ENCODE data around the gene KRT28.

Gene KRT28

DNA sequence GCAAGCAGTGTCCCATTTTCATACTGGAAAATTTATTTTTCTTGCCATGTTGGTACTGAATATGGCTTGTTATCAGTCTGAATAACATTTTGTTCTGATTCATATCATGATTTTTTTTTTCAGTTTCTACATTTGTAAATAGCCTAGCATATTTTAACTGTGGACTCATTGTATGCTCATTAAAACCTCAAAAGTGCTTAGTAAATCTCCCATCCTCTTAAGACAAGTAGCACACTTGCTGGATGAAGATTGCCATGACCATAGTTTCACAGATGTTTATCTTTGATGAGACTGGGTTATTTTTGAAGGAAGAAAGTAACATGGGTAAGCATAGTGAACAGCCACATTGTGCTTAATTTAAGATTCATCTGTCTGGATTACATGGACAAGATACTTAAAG is 21.8 kb upstream of the KRT28 start:
- Histone ChIP-seq H3K9ac (ENCODE audit: low read length) (no peak overlapping the region), H2AFZ (ENCODE audit: low read depth, low read length) (no peak overlapping the region), H3K27me3 (ENCODE audit: low read depth, low read length) (no peaks in the 10 kb centered on the region), H3K36me3 (replicated peaks; ENCODE audit: low read depth, low read length) (peaks cover 13% of the 10 kb centered on the region), H3K4me2 (ENCODE audit: low read length) (no peak overlapping the region), H4K20me1 (ENCODE audit: insufficient read depth, low read length) (no peaks in the 10 kb centered on the region), H3K9me3 (ENCODE audit: insufficient read depth, low read length) (no peaks in the 10 kb centered on the region), H3K4me3 (ENCODE audit: low read length) (no peak overlapping the region), H3K79me2 (ENCODE audit: low read length) (peaks cover 12% of the 10 kb centered on the region), H3K27ac (ENCODE audit: low read length) (no peak overlapping the region), H3K4me1 (ENCODE audit: low read length) (peaks cover 30% of the 10 kb centered on the region)
- no peak for TF ChIP-seq EZH2phosphoT487 (IDR thresholded peaks at IDR 0.05; ENCODE audit: low read depth)
- no peak for TF ChIP-seq CTCF (IDR thresholded peaks at IDR 0.05; ENCODE audit: low read depth, low read length)

- Histone ChIP-seq H3K27me3 (ENCODE audit: low read depth, low read length) (no peaks in the 10 kb centered on the region), H3K9me3 (ENCODE audit: insufficient read depth, low read length) (no peaks in the 10 kb centered on the region), H3K79me2 (ENCODE audit: low read length) (peaks cover 12% of the 10 kb centered on the region), H3K4me2 (ENCODE audit: low read length) (peak overlapping the region; percentile 91), H4K20me1 (ENCODE audit: insufficient read depth, low read length) (no peaks in the 10 kb centered on the region), H3K9ac (ENCODE audit: low read length) (no peak overlapping the region), H3K4me1 (ENCODE audit: low read length) (peaks cover 30% of the 10 kb centered on the region), H2AFZ (ENCODE audit: low read depth, low read length) (no peak overlapping the region), H3K4me3 (ENCODE audit: low read length) (peak overlapping the region; percentile 92), H3K27ac (ENCODE audit: low read length) (peak overlapping the region; percentile 69), H3K36me3 (replicated peaks; ENCODE audit: low read depth, low read length) (peaks cover 13% of the 10 kb centered on the region)
- TF ChIP-seq EZH2phosphoT487 (IDR thresholded peaks at IDR 0.05; ENCODE audit: low read depth) (no peak), CTCF (IDR thresholded peaks at IDR 0.05; ENCODE audit: low read depth, low read length) (no peak)
Measured at GRCh38 chr17:40820228-40820838, 20.6 kb upstream of the KRT28 start.

DNA sequence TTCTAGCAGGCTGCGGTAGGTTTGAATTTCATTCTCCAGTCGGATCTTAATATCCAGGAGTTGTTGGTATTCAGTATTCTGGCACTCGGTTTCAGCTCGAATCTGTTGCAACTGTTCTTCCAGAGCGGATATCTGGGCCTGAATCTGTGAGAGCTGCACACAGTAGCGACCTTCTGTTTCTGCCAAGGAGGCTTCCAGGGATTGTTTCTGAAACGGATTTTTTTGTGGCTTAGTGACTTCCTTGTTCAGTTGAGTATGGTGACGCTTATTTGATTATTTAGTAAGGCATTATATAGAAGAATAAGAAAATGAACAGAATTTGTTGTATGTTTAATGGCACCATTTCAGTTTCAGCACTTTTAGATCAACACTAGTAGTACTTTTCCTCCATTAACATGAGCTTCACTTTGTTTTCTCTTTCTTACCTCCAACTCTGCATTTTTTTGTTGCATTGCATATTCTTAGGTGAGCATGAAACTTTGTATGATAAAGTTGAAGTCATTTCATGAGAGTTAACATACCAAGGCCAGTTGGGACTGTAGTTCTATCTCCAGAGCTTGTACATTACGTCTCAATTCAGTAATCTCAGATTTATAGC is 19.9 kb upstream of the KRT28 start:
- Histone ChIP-seq H3K9ac (ENCODE audit: low read length) (peak overlapping the region; percentile 71), H3K27me3 (ENCODE audit: low read depth, low read length) (no peaks in the 10 kb centered on the region), H3K4me1 (ENCODE audit: low read length) (peaks cover 29% of the 10 kb centered on the region), H2AFZ (ENCODE audit: low read depth, low read length) (peak overlapping the region; percentile 92), H3K27ac (ENCODE audit: low read length) (peak overlapping the region; percentile 69), H3K9me3 (ENCODE audit: insufficient read depth, low read length) (no peaks in the 10 kb centered on the region), H3K4me2 (ENCODE audit: low read length) (peak overlapping the region; percentile 91), H4K20me1 (ENCODE audit: insufficient read depth, low read length) (no peaks in the 10 kb centered on the region), H3K36me3 (replicated peaks; ENCODE audit: low read depth, low read length) (peaks cover 13% of the 10 kb centered on the region), H3K4me3 (ENCODE audit: low read length) (peak overlapping the region; percentile 92), H3K79me2 (ENCODE audit: low read length) (peaks cover 12% of the 10 kb centered on the region)
- no peak for TF ChIP-seq EZH2phosphoT487 (IDR thresholded peaks at IDR 0.05; ENCODE audit: low read depth)
- no peak for TF ChIP-seq CTCF (IDR thresholded peaks at IDR 0.05; ENCODE audit: low read depth, low read length)

DNA sequence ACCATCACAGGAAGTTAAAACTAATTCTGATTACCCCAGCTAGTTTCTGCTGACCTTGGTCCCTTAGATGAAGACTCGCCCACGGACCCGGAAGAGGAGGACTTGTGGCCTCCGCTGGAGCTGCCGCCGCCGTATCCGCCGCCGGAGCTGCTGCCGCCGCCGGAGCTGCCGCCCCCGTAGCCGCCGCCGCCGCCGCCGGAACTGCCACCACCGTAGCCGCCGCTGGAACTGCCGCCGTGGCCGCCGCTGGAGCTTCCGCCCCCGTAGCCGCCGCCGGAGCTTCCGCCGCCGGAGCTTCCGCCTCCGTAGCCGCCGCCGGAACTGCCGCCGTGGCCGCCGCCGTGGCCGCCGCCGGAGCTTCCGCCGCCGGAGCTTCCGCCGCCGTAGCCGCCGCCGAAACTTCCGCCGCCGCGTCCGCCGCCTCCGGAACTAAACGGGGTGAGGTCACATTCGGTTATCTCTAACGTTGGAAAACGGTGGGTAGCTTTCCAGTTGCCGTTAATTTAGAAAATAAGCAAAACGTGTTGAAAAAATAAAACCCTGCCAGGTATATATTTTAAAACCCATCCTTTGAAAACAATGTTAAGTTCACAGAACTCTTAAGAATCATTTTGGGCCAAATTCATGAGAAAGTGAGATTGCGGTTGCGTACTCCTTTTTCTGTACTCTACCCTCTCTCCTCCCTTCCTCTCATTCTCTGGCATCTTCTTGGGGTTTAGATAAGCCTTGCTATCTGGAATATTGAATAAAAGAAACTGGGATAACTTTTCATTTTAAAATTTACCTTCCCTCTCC is 19.2 kb upstream of the KRT28 start:
- peak overlapping the region; percentile 92 for H3K4me3 ChIP-seq (ENCODE audit: low read length)
- H3K79me2 ChIP-seq (ENCODE audit: low read length): peaks cover 12% of the 10 kb centered on the region
- peak overlapping the region; percentile 73 for H3K27ac ChIP-seq (ENCODE audit: low read length)
- peaks cover 23% of the 10 kb centered on the region for H3K4me1 ChIP-seq (ENCODE audit: low read length)
- peak overlapping the region; percentile 83 for H3K9ac ChIP-seq (ENCODE audit: low read length)
- H3K9me3 ChIP-seq (ENCODE audit: insufficient read depth, low read length): no peaks in the 10 kb centered on the region
- peaks cover 13% of the 10 kb centered on the region for H3K36me3 ChIP-seq (replicated peaks; ENCODE audit: low read depth, low read length)
- no peaks in the 10 kb centered on the region for H4K20me1 ChIP-seq (ENCODE audit: insufficient read depth, low read length)
- TF ChIP-seq EZH2phosphoT487 (IDR thresholded peaks at IDR 0.05; ENCODE audit: low read depth): no peak
- no peak for TF ChIP-seq CTCF (IDR thresholded peaks at IDR 0.05; ENCODE audit: low read depth, low read length)
- H3K4me2 ChIP-seq (ENCODE audit: low read length): peak overlapping the region; percentile 91
- H3K27me3 ChIP-seq (ENCODE audit: low read depth, low read length): no peaks in the 10 kb centered on the region
- peak overlapping the region; percentile 92 for H2AFZ ChIP-seq (ENCODE audit: low read depth, low read length)
